Neural progenitor cell (in vitro differentiated cells): ENCODE results near the gene CDH13. TPM values are rescaled to one million over a fixed set of nuclear protein-coding genes. Genes with fewer than 3 reads are reported as not detected.

Source experiments
- DNase-seq: peaks from one replicate; pipeline ENCODE4 v3.0.0-alpha.2; 2016; ENCODE audit warnings: low spot score
- H2AFZ ChIP-seq: fragments of 200-600 bp; sonication (generic); replicated peaks from 2 replicates; pipeline ENCODE4 v1.6.1; 2016; ENCODE audit warnings: antibody characterized with exemption
- H3F3A ChIP-seq: fragments of 200-600 bp; sonication (generic); 2 replicates; pipeline ENCODE4 v1.6.1; 2016; ENCODE audit warnings: antibody characterized with exemption, low read depth
- H3K27ac ChIP-seq: fragments of 200-600 bp; sonication (generic); 2 replicates; pipeline ENCODE4 v1.5.1; 2016; ENCODE audit warnings: mild to moderate bottlenecking
- H3K27me3 ChIP-seq: fragments of 200-600 bp; sonication (generic); 2 replicates; pipeline ENCODE4 v1.6.1; 2016; ENCODE audit warnings: mild to moderate bottlenecking, moderate library complexity
- H3K36me3 ChIP-seq: fragments of 200-600 bp; sonication (generic); 2 replicates; pipeline ENCODE4 v1.5.1; 2016
- H3K4me1 ChIP-seq: fragments of 200-600 bp; sonication (generic); 2 replicates; pipeline ENCODE4 v1.6.1; 2016; ENCODE audit warnings: mixed run types
- H3K4me2 ChIP-seq: fragments of 200-600 bp; sonication (generic); 2 replicates; pipeline ENCODE4 v1.6.1; 2016
- H3K4me3 ChIP-seq: fragments of 200-600 bp; sonication (generic); 2 replicates; pipeline ENCODE4 v1.5.1; 2016
- H3K79me2 ChIP-seq: fragments of 200-600 bp; sonication (generic); 2 replicates; pipeline ENCODE4 v1.6.1; 2016; ENCODE audit warnings: low read depth
- H3K9ac ChIP-seq: fragments of 200-600 bp; sonication (generic); 2 replicates; pipeline ENCODE4 v1.6.1; 2016
- H3K9me3 ChIP-seq: fragments of 200-600 bp; sonication (generic); 2 replicates; pipeline ENCODE4 v1.5.1; 2016; ENCODE audit warnings: low read depth
- H4K20me1 ChIP-seq: fragments of 200-600 bp; sonication (generic); 2 replicates; pipeline ENCODE4 v1.6.1; 2016; ENCODE audit warnings: low read depth
- H3K27ac Mint-ChIP-seq: 3 replicates; pipeline ENCODE4 v1.8.0; 2021; ENCODE audit warnings: mixed read lengths
- H3K27me3 Mint-ChIP-seq: 2 replicates; pipeline ENCODE4 v1.8.0; 2022; ENCODE audit warnings: low read depth, mild to moderate bottlenecking, inconsistent platforms, moderate library complexity, mixed read lengths; ENCODE audit not compliant: insufficient read depth
- H3K36me3 Mint-ChIP-seq: 3 replicates; pipeline ENCODE4 v1.8.0; 2021; ENCODE audit warnings: mixed read lengths
- H3K4me1 Mint-ChIP-seq: 3 replicates; pipeline ENCODE4 v1.8.0; 2021; ENCODE audit warnings: mixed read lengths
- H3K4me3 Mint-ChIP-seq: 3 replicates; pipeline ENCODE4 v1.8.0; 2021; ENCODE audit warnings: mild to moderate bottlenecking, moderate library complexity, mixed read lengths
- H3K9me3 Mint-ChIP-seq: 3 replicates; pipeline ENCODE4 v1.8.0; 2020; ENCODE audit warnings: mixed read lengths
- CTCF ChIP-seq: fragments of 200-600 bp; sonication (generic); IDR thresholded peaks from 2 replicates; pipeline ENCODE4 v1.5.1; 2017; ENCODE audit warnings: antibody characterized with exemption, mild to moderate bottlenecking
- EZH2 ChIP-seq: fragments of 200-600 bp; sonication (generic); IDR thresholded peaks from 2 replicates; pipeline ENCODE4 v1.6.1; 2017; ENCODE audit warnings: antibody characterized with exemption, mild to moderate bottlenecking, moderate library complexity
- EZH2phosphoT487 ChIP-seq: fragments of 200-600 bp; sonication (generic); IDR thresholded peaks from 2 replicates; pipeline ENCODE4 v1.6.1; 2017; ENCODE audit warnings: antibody characterized with exemption
- total RNA-seq: library from RNA; depleted of rRNA; stranded (reverse); fragments of >200 nt; gene quantifications from 2 replicates; pipeline ENCODE4 v1.2.3, GENCODE V29; 2015; ENCODE audit warnings: low replicate concordance

The CDH13 gene
- total RNA-seq, 1 donor from 2014 or later: 3.0 TPM

- Histone ChIP-seq H3K27me3 (no peaks in the 10 kb centered on the region), H3K4me2 (no peak overlapping the region), H3K27ac (no peak overlapping the region), H3F3A (no peaks in the 10 kb centered on the region), H2AFZ (no peak overlapping the region), H3K79me2 (no peaks in the 10 kb centered on the region), H3K4me3 (no peak overlapping the region), H3K9ac (no peak overlapping the region), H3K36me3 (no peaks in the 10 kb centered on the region), H4K20me1 (no peaks in the 10 kb centered on the region), H3K4me1 (peaks cover 10% of the 10 kb centered on the region), H3K9me3 (no peaks in the 10 kb centered on the region)
- Mint-ChIP-seq H3K27me3 (peaks cover 2% of the 10 kb centered on the region), H3K4me3 (no peak overlapping the region), H3K4me1 (peaks cover 3% of the 10 kb centered on the region), H3K36me3 (no peaks in the 10 kb centered on the region), H3K9me3 (no peaks in the 10 kb centered on the region), H3K27ac (no peak overlapping the region)
- TF ChIP-seq CTCF: no peak
- no peak for TF ChIP-seq EZH2
- TF ChIP-seq EZH2phosphoT487: no peak
- no peak for DNase-seq
Measured at GRCh38 chr16:82699711-82700495, 73.1 kb downstream of the CDH13 start.

DNA sequence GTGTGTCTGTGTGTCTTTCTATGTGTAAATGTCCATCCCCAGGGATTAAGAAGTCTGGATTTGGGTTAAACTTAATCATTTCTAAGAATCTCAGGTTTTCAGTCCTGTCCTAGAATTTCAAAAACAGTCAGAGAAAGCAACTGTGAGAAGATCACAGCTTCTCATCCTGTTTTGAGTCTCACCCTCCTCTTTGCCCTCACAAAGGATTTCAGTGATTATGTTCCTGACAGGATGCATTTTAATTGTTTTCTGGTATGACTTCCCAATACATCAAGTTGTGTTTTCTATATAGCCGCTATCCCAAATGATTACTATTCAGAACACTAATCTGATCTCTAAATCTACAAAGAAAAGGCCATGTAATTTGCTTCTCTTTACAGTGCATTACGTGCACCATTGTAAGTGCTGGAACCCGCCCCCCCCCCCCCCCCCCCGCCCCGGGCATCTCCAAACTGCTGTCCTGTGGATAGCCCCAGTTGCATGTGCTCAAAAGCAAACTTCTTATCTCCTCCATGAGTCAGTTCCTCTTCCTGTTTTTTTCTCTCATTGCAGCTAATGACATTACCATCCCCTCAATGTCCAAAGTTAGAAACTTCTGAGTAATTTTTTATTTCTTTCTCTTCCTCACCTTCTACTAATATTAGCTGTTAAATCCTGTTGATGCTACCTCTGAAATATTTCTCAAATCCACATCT is 73.9 kb downstream of the CDH13 start:
- Histone ChIP-seq H3K4me2 (no peak overlapping the region), H3K9ac (no peak overlapping the region), H3K9me3 (no peaks in the 10 kb centered on the region), H3K27me3 (no peaks in the 10 kb centered on the region), H3K36me3 (no peaks in the 10 kb centered on the region), H3K4me1 (peaks cover 10% of the 10 kb centered on the region), H4K20me1 (no peaks in the 10 kb centered on the region), H2AFZ (no peak overlapping the region), H3F3A (no peaks in the 10 kb centered on the region), H3K4me3 (no peak overlapping the region), H3K79me2 (no peaks in the 10 kb centered on the region), H3K27ac (no peak overlapping the region)
- Mint-ChIP-seq H3K9me3 (no peaks in the 10 kb centered on the region), H3K4me3 (no peak overlapping the region), H3K27ac (no peak overlapping the region), H3K4me1 (peaks cover 3% of the 10 kb centered on the region), H3K27me3 (peaks cover 2% of the 10 kb centered on the region), H3K36me3 (no peaks in the 10 kb centered on the region)
- TF ChIP-seq EZH2: no peak
- TF ChIP-seq CTCF: no peak
- TF ChIP-seq EZH2phosphoT487: no peak
- no peak for DNase-seq

- Histone ChIP-seq H3K27ac (no peak overlapping the region), H3K79me2 (no peaks in the 10 kb centered on the region), H3K36me3 (no peaks in the 10 kb centered on the region), H3K4me1 (peaks cover 10% of the 10 kb centered on the region), H4K20me1 (no peaks in the 10 kb centered on the region), H3K4me2 (no peak overlapping the region), H3K4me3 (no peak overlapping the region), H3K27me3 (no peaks in the 10 kb centered on the region), H2AFZ (no peak overlapping the region), H3K9ac (no peak overlapping the region), H3F3A (no peaks in the 10 kb centered on the region), H3K9me3 (no peaks in the 10 kb centered on the region)
- Mint-ChIP-seq H3K4me1 (peaks cover 3% of the 10 kb centered on the region), H3K4me3 (no peak overlapping the region), H3K27me3 (peaks cover 2% of the 10 kb centered on the region), H3K27ac (no peak overlapping the region), H3K36me3 (no peaks in the 10 kb centered on the region), H3K9me3 (no peaks in the 10 kb centered on the region)
- no peak for TF ChIP-seq CTCF
- TF ChIP-seq EZH2: no peak
- no peak for TF ChIP-seq EZH2phosphoT487
- DNase-seq: no peak
Measured at GRCh38 chr16:82701442-82701955, 74.7 kb downstream of the CDH13 start.
